ENCODE results near the gene HECW1.

DNA sequence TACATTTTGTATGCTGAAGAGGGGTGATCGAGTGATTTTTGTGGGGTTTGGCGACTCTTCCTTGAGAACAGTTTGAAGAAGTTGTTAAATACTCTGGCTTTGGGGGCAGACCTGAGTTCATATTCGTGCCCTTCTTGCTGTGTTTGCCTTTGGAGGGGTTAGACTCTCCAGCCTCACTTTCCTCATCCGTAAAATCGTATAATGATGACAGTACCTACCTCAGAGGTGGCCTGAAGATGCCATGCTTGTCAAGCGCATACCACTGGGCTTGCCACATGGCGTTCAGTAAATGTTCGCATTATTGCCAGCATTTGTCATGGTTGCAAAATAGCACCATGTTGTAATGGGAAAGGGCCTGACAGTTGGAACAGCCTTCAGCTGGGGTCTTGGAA, 471.7 kb downstream of the HECW1 start:
- TF ChIP-seq CTCF (IDR thresholded peaks at IDR 0.05) (no peak), POLR2A (IDR thresholded peaks at IDR 0.05) (no peak)

All from heart left ventricle (tissue), 13 donors.